Activated T-cell treated with anti-CD3 and anti-CD28 coated beads for 24 hours (primary cell): ENCODE results near the gene MED13.
A peak's percentile ranks its signal among the peaks of the same experiment; 100 is the strongest.

Experiments used
- DNase-seq: peaks from one replicate; pipeline ENCODE4 v3.0.0-alpha.2; 2020; ENCODE audit warnings: low read depth

MED13 gene, protein sequence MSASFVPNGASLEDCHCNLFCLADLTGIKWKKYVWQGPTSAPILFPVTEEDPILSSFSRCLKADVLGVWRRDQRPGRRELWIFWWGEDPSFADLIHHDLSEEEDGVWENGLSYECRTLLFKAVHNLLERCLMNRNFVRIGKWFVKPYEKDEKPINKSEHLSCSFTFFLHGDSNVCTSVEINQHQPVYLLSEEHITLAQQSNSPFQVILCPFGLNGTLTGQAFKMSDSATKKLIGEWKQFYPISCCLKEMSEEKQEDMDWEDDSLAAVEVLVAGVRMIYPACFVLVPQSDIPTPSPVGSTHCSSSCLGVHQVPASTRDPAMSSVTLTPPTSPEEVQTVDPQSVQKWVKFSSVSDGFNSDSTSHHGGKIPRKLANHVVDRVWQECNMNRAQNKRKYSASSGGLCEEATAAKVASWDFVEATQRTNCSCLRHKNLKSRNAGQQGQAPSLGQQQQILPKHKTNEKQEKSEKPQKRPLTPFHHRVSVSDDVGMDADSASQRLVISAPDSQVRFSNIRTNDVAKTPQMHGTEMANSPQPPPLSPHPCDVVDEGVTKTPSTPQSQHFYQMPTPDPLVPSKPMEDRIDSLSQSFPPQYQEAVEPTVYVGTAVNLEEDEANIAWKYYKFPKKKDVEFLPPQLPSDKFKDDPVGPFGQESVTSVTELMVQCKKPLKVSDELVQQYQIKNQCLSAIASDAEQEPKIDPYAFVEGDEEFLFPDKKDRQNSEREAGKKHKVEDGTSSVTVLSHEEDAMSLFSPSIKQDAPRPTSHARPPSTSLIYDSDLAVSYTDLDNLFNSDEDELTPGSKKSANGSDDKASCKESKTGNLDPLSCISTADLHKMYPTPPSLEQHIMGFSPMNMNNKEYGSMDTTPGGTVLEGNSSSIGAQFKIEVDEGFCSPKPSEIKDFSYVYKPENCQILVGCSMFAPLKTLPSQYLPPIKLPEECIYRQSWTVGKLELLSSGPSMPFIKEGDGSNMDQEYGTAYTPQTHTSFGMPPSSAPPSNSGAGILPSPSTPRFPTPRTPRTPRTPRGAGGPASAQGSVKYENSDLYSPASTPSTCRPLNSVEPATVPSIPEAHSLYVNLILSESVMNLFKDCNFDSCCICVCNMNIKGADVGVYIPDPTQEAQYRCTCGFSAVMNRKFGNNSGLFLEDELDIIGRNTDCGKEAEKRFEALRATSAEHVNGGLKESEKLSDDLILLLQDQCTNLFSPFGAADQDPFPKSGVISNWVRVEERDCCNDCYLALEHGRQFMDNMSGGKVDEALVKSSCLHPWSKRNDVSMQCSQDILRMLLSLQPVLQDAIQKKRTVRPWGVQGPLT (N-terminal part only)

DNA sequence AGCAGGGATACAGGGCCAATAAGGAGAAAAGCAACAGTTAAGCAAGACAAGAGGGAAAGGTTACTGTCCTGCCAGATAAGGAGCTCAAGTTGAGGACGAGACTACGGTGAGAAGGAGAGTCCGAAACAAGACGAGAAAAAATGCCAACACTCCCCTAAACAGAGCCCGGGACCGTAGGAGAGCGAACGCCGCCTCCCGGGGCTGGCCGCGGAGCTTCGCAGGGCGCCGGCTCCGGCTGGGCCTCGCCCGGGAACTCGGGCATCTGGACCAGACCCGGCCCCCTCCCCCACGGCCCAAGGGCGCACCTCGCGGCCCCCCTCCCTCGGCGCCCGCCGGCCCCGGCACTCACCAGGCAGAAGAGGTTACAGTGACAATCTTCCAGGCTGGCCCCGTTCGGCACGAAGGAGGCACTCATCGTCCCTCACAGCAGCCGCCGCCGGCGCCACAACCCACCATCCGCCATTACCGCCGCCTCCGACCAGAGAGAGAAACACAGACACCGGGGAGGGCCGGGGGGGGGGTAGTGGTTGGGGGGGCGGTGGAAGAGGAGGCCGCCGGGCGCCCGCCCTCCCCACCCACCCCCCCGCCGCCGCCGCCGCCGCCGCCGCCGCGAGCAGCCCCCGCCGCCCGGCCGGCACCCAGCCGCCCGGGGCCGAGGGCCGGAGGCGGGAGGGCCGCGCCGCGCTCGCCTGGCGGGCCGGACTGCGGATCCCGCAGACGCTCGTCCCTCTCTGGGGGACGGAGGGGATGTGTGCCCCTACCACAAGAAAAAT lies at the start of gene MED13:
Gene MED13 (minus strand): TSS at position 488 of the 773 bp plus-strand sequence. CDS start 73 bp downstream, at position 415.
- DNase-seq = peak; percentile 31

DNA sequence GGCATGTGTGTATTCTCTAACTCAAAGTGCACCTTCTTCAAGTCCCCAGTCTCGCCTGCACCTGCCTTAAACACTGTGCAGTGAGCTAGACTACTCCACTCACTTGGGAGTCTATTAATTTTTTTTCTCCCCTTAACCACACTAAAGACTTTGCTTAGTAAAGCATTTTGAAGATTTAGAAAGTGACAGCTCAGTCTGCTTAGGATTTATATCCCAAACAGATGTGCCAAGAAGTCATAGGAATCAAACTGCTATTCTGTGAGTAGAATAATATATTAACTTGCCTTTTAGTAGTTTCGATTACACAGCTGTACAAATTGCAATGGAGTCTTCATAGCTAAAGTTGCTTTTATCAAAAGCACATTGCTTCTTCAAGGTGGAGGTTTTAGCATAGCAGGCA lies 47.2 kb upstream of the MED13 start:
- no peak for DNase-seq

DNA sequence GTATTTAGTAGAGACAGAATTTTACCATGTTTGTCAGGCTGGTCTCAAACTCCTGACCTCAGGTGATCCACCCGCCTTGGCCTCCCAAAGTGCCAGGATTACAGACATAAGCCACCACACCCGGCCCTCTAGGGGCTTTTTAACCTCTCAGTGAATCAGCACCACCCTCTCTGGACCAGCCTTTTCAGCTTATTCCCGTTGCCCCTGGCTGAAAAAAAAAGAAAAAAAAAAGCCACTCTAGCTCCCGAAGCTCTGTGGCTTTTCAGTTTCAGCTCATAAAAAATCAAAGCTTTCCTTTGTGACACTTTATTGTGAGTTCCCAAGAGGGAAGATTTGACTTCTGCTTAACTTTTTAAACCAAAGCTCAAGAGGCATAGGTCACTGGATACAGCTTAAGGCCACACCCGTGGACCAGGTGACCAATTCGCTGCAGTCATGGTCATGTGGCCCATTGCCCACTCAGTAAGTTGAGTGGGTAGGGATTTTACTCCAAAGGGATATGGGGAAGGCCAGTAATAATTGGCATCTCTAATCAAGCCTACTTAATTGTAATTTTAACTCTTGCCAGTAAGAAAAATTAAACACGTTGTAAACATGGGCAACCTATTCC lies 46.6 kb upstream of the MED13 start:
- no peak for DNase-seq

DNA sequence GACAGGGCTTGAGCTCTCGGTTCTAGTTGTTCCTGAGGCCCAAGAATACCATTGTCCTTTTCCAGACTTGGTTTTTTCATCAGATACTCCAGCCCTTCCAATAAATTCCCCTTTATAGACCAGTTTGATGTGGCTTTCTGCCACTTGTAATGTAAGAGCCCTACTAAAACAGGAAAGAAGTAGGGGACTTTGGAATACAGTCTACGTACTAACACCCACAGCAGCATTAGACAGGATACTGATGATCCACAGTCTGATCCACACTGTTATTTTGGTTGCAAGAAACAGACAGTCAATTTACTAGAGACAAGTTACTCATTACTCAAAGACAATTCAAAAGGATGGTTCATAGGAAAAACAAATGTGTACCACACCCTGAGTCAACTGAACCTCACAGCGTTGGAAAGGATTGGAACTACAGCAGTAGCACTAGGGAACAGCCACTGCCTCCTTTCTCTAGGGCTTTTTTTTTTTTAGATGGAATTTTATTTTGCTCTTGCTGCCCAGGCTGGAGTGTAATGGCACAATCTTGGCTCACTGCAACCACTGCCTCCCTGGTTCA lies 45.9 kb upstream of the MED13 start:
- no peak for DNase-seq

DNA sequence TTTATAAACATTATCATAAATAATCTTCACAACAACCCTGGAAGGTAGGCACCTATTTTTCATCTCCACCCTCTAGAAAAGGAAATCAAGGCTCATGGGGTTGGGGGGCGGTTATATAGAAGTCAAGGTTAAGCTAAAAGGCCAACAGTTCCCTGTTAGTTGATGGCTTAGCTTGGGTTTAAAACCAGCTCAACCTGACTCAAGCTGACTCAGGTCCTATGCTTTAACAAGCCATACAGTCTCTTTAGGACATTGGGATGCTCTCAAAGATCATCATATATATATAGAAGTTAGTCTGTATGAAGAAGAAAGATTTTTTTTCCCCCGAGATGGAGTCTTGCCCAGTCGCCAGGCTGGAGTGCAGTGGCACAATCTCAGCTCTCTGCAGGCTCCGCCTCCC lies 44.8 kb upstream of the MED13 start:
- no peak for DNase-seq

DNA sequence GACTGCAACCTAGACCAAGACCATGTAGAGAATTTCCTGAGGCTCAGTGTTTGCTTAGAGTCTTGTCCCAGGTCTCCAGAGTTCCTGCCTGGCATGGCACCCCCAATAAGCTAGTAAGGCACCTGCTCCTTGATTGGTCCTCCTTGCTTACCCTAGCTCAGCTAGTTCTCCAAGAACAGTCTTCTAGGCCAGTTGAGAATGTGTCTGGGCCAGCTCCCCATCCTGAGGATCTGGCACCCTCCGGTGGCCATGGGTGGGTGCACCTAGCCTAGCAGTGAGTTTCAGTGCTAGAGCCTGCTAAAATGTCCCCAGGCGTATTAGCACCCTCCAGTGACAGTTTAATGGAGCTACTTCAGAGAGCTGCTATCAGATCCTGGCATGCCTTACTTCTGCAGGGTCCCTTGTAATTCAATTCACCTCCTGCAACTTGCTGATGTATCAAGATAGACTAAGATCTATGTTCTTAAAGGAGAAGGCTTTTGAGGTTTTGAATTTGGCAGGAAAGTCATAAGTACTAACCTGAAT lies 44.4 kb upstream of the MED13 start:
- peak; percentile 35 for DNase-seq

DNA sequence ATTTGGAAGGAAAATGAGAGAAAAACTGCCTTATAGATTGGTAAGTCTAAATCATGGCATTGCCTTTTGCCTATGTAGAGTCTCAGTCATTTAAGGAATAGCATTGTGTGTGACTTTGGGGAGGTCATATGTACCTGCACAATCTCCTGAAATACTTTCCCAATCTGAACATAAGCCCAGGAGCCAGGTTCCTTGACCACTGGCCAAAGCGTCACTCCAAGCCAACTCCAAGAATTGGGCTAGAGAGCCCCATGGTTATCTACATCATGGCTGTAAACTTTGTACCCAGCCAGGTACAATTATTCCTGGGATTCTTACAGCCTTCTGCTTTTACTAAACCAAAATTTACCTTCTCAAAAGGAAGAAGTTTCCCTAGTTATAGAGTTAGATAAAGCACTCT lies 40.8 kb upstream of the MED13 start:
- no peak for DNase-seq

DNA sequence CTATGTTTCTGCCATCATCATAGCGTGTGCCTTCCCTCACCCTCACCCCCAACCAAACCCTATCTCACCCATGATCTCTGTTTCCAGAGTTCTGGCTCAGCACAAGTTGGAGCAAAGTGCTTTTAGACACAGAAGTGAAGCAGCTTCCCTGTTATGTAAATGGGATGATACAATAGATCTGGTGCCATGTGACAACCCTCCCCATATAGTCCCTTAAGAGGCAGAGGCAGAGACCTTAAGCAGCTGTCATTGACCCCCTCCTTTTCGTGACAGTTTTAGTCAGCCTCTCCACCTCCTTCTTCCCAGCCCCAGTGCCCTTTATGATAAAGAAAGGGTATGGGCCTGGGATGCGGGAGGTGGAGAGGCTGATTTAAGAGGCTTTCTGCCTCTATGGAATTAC lies 40.3 kb upstream of the MED13 start:
- no peak for DNase-seq

DNA sequence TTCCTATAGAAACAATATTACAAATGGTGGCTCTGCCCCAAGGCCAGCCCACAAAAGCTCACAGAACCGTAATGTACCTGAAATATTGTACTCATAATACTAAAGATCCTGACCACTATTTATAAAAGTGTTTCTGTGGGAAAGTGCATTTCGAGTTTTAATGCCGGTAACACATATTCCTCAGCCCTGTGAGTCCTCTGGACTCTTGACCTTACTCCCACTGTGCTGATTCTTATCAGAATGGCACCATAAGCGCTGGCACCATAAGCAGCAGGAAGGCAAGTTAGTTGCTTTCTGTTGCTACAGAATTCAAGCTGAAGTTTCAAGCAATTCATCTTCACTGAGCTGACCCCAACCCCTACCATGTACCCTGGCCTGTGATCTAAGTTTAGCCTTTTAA lies 36.4 kb upstream of the MED13 start:
- no peak for DNase-seq

DNA sequence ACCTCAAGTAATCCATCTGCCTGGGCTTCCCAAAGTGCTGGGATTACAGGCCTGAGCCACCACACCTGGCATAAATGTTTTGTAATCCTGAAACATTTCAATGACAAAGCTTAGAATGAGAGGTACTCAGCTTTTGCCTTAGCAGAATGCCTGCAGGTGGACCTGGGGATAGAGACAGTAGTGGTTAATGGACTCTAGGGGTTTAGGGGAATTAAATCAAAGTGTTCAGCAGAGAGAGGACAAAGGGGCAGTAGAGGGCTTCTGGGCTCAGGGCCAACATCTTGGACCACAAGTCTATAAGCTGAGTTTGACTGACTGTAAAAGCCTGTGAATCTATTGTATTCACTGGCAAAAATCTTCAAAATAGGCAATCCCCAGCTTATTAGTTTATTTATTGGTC lies 36.0 kb upstream of the MED13 start:
- no peak for DNase-seq

DNA sequence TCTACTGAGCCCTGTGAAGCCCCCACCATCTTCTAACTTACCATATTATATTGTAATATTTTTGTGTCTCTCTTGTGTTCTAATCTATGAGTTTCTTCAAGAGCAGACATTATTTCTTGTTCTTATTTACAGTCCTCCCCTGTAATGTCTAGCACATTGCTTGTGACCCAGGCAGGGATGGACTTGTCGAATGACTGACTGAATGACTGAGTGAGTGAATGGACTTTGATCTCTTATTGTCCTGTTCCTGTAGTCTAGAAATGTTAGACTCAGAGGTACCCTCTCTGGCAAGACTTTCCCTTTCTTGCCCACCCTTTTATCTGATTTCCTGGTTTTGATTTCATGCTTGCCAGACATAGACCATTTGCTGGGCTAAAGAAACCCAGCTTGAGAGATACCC lies 35.0 kb upstream of the MED13 start:
- no peak for DNase-seq

DNA sequence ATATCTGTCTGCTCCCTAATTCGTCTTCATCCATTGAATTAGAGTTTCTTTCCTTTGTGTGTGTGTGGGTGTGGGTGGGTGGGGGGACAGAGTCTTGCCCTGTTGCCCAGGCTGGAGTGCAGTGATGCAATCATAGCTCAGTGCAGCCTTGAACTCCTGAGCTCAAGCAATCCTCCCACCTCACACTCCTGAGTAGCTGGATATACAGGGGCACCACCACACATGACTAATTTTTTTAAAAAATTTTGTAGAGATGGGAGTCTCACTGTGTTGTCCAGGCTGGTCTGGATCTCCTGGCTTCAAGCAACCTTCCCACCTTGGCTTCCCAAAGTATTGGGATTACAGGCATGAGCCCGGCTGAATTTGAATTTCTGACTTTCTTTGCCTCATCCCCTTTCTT lies 34.5 kb upstream of the MED13 start:
- no peak for DNase-seq

DNA sequence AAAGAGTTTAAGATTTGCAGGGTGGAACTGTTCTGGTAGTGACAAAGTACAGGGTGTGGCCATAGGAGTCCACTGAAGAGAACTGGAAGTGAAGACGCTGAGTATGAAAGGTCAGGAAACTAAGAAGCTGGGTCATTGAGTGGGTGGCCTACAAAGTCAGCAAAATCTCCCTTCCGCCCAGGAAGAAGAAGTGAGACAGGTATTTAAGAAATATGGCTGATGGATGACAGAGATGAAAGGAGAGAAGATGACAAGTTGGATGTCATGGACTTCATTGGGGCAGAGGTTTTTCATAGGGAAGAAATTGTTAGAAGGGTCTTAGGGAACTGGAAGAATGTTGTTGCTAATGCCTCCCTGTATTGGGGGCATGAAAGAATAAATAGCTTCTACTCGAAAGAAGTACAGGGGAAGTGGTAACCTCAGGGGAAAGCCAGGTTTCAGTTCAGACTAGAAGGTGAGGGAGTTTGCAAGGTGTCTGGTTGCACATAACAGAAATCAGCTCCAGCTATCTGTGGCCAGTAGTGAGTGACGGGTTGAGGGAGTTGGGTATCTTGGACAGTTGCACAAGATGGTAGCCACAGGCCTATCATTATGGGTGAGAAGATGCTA lies 33.6 kb upstream of the MED13 start:
- DNase-seq = no peak

DNA sequence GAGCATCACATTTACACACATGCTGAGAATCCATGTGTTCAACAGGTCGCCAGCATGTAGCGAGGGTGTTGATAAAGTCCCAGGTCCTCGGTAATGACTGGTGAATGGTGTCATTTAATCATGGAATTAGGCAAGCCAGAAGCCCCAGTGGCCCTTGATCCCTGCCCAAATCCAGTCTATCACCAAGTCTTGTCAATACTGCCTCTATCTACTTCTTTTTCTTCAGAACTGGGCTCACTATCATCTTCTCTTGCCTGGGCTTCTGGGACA lies 31.3 kb upstream of the MED13 start:
- DNase-seq = no peak

DNA sequence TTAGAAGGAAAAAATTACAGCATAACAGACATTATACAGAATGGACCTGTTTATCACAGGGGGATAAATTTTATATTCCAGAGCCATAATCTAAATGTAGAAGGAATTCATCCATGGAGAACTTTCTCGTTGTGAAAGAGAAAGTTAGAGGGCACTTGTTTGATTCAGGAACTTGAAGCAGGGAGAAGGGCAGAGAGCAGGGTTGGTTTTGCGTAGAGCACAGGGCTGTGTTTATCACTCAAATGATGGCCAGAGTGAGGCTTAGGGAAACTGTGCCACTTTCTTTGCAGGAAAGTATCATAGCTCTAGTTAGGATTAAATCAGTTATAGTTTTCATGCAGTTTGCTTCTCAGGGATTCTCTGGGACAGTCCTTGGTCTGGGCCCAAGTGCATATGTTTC lies 29.1 kb upstream of the MED13 start:
- DNase-seq = no peak

DNA sequence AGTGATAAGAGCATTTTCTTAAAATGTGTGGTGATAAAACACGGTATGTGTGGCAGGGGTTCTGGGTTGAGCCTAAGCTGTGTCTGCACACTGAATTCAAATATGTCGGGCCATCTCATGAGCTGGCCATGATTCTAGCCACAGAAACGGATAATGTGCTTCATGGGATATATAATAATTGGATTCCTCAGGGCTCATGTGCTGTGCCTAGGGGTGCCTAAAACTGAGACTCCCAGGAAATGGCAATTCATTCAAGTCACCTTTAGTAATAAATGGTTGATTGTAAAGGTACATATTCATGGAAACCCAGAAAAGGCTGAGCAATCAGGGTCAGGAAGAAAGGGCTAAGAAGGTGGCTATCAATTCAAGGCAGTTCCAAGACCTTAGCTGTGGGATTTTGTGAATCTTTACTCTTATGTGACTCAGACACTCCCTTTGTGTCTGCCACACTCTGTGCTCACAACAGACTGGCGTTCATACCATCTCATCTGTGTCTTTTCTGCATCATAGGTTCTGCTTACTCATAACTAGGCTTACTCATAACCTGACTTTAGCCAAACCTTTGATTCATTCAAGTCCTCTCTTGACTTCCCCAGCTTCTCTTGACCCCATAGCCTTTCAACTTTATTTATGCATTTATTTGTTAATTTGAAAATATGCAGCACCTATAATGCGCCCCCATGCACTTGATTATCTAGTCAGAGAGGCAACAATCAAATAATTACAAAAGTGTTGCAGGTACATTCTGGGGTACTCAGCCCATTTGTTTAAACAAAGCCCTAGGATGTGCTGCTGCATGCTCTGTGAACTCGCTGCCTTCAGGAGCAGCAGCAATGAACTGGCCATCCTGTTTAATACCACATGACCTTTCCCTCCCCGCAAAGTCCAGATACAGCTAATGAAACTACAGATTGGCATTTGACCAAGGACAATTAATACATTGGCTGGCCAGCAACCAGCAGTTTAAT lies 28.4 kb upstream of the MED13 start:
- DNase-seq = no peak

DNA sequence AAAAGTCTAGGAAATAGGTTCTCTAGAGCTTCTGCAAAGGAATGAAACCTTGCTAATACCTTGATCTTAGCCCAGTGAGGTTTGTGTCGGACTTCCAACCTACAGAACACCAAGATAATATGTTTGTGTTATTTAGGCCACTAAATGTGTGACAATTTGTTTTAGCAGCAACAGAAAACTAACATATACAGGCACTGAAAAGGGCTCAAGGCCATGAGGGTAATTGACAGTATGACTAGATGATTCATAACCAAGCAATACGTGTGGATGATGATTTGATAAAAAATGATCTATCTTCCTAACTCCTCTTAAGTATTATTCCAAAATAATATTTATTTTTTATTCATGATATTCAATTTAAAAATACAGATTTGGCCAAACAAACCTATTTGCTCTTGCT lies 27.7 kb upstream of the MED13 start:
- DNase-seq = no peak

DNA sequence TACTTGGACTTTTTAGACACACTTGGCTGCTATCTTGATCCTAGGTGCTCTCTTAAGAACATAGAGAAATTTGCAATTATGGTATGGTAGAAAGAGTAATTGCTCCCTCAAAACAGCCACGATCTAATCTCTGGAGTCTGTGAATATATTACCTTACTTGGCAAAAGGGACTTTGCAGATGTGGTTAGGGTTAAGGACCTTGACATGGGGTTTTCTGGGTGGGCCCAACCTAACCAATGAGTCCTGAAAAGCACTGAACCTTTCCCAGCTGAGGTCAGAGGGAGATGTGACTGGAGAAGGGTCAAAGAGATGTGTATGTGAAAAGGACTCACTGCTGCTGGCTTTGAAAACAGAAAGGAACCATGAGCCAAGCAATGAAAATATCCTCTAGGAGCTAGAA lies 26.7 kb upstream of the MED13 start:
- DNase-seq = no peak

DNA sequence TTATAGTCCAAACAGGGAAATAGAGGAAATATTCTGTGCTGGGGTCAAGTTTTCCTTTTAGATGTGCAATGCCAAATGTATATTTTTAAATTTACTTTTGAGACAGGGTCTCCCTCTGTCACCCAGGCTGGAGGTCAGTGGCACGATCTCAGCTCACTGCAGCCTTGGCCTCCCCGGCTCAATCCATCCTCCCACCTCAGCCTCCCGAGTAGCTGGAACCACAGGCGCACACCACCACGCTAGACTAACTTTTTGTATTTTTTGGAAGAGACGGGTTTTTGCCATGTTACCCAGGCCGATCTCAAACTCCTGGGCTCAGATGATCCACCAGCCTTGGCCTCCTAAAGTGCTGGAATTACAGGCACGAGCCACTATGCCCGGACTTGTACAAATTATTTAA lies 25.8 kb upstream of the MED13 start:
- no peak for DNase-seq
